Neural cell (in vitro differentiated cells): Measurements from ENCODE around the gene ENOSF1. TPM values are rescaled to one million over a fixed set of nuclear protein-coding genes. Genes with fewer than 3 reads are reported as not detected.
"Not testable (repeated sequence)": the region's sequence is repeated elsewhere in the genome, so short reads cannot be mapped to it uniquely, and the experiment has no call there.

ENCODE experiments used
- H2AFZ ChIP-seq: fragments of 200-600, 300-800 bp; sonication (generic), shearing (Covaris generic); 2 replicates; pipeline ENCODE4 v1.6.0; 2014; ENCODE audit warnings: low read depth, mild to moderate bottlenecking, antibody characterized with exemption, low read length, moderate library complexity
- H3F3A ChIP-seq: fragments of 200-600 bp; shearing (Covaris generic); 2 replicates; pipeline ENCODE4 v1.6.1; 2016; ENCODE audit warnings: mild to moderate bottlenecking, moderate library complexity, mixed read lengths, antibody characterized with exemption, low read length; ENCODE audit not compliant: insufficient read depth, poor library complexity, severe bottlenecking
- H3K27ac ChIP-seq: fragments of 200-600, 300-800 bp; sonication (generic), shearing (Covaris generic); 2 replicates; pipeline ENCODE4 v1.5.1; 2014; ENCODE audit warnings: mild to moderate bottlenecking, low read length, moderate library complexity
- H3K27me3 ChIP-seq: fragments of 300-800, 200-600 bp; sonication (generic), shearing (Covaris generic); 2 replicates; pipeline ENCODE4 v1.6.0; 2014; ENCODE audit warnings: mild to moderate bottlenecking, low read depth, low read length, moderate library complexity; ENCODE audit not compliant: insufficient read depth
- H3K36me3 ChIP-seq: fragments of 300-800, 200-600 bp; sonication (generic), shearing (Covaris generic); 2 replicates; pipeline ENCODE4 v1.5.1; 2014; ENCODE audit warnings: mild to moderate bottlenecking, antibody characterized with exemption, low read length, moderate library complexity; ENCODE audit not compliant: insufficient read depth
- H3K4me2 ChIP-seq: fragments of 300-800, 200-600 bp; sonication (generic), shearing (Covaris generic); 2 replicates; pipeline ENCODE4 v1.6.0; 2014; ENCODE audit warnings: mild to moderate bottlenecking, low read length
- H3K4me3 ChIP-seq: fragments of 300-800, 200-600 bp; sonication (generic), shearing (Covaris generic); 2 replicates; pipeline ENCODE4 v1.5.1; 2014; ENCODE audit warnings: mild to moderate bottlenecking, low read length, moderate library complexity
- H3K79me2 ChIP-seq: fragments of 200-600 bp; shearing (Covaris generic); replicated peaks from 2 replicates; pipeline ENCODE4 v1.6.0; 2014; ENCODE audit warnings: mild to moderate bottlenecking, low read length, moderate library complexity; ENCODE audit not compliant: insufficient read depth
- H3K9ac ChIP-seq: fragments of 300-800, 200-600 bp; sonication (generic), shearing (Covaris generic); 2 replicates; pipeline ENCODE4 v1.6.1; 2016; ENCODE audit warnings: mild to moderate bottlenecking, low read length, mixed read lengths
- H3K9me2 ChIP-seq: fragments of 200-600 bp; shearing (Covaris generic); 2 replicates; pipeline ENCODE4 v1.6.1; 2016; ENCODE audit warnings: mild to moderate bottlenecking, low read length, mixed read lengths; ENCODE audit not compliant: insufficient read depth
- H3K9me3 ChIP-seq: fragments of 200-600, 300-800 bp; sonication (generic), shearing (Covaris generic); 2 replicates; pipeline ENCODE4 v1.6.1; 2016; ENCODE audit warnings: mild to moderate bottlenecking, mixed run types, low read length, moderate library complexity, mixed read lengths
- H4K20me1 ChIP-seq: fragments of 200-600 bp; shearing (Covaris generic); 2 replicates; pipeline ENCODE4 v1.6.1; 2016; ENCODE audit warnings: mild to moderate bottlenecking, mixed run types; ENCODE audit not compliant: insufficient read depth
- CTCF ChIP-seq: fragments of 450-650 bp; IDR thresholded peaks from 2 replicates; pipeline ENCODE4 v1.5.1; 2014; ENCODE audit warnings: antibody characterized with exemption, mild to moderate bottlenecking, moderate library complexity; ENCODE audit not compliant: poor library complexity, severe bottlenecking
- EP300 ChIP-seq: fragments of 450-650 bp; conservative IDR thresholded peaks from 2 replicates; pipeline ENCODE4 v1.6.1; 2014; ENCODE audit warnings: antibody characterized with exemption, mild to moderate bottlenecking, moderate library complexity; ENCODE audit not compliant: poor library complexity, severe bottlenecking
- EZH2 ChIP-seq: fragments of 200-600, 300-800 bp; shearing (Covaris generic), sonication (generic); IDR thresholded peaks from 2 replicates; pipeline ENCODE4 v1.6.1; 2014; ENCODE audit warnings: antibody characterized with exemption, low read length, borderline replicate concordance, mild to moderate bottlenecking; ENCODE audit not compliant: insufficient read depth, poor library complexity, severe bottlenecking
- MXI1 ChIP-seq: fragments of 450-650 bp; conservative IDR thresholded peaks from 2 replicates; pipeline ENCODE4 v1.6.1; 2014; ENCODE audit warnings: antibody characterized with exemption, mild to moderate bottlenecking; ENCODE audit not compliant: poor library complexity, severe bottlenecking
- POLR2AphosphoS5 ChIP-seq: IDR thresholded peaks from 2 replicates; pipeline ENCODE4 v1.6.1; 2012
- RAD21 ChIP-seq: fragments of 450-650 bp; conservative IDR thresholded peaks from 2 replicates; pipeline ENCODE4 v1.6.1; 2014; ENCODE audit warnings: antibody characterized with exemption, mild to moderate bottlenecking, moderate library complexity
- SMC3 ChIP-seq: fragments of 450-650 bp; conservative IDR thresholded peaks from 2 replicates; pipeline ENCODE4 v1.6.1; 2014; ENCODE audit warnings: antibody characterized with exemption, mild to moderate bottlenecking, moderate library complexity; ENCODE audit not compliant: poor library complexity
- TAF1 ChIP-seq: IDR thresholded peaks from 2 replicates; pipeline ENCODE4 v1.6.1; 2012; ENCODE audit warnings: low read depth
- polyA plus RNA-seq: library from polyadenylated mRNA; depleted of rRNA; stranded (reverse); fragments of >200 nt; gene quantifications from 2 replicates; pipeline ENCODE4 v1.2.3, GENCODE V29; 2014
- TF ChIP-seq, protein P1 (sequence below): IDR thresholded peaks from 2 replicates; pipeline ENCODE4 v1.6.1; 2012; ENCODE audit warnings: borderline replicate concordance

ENOSF1 gene
- polyA plus RNA-seq, 1 donor from 2014 or later = 9.0 TPM

- TF ChIP-seq, protein P1, sequence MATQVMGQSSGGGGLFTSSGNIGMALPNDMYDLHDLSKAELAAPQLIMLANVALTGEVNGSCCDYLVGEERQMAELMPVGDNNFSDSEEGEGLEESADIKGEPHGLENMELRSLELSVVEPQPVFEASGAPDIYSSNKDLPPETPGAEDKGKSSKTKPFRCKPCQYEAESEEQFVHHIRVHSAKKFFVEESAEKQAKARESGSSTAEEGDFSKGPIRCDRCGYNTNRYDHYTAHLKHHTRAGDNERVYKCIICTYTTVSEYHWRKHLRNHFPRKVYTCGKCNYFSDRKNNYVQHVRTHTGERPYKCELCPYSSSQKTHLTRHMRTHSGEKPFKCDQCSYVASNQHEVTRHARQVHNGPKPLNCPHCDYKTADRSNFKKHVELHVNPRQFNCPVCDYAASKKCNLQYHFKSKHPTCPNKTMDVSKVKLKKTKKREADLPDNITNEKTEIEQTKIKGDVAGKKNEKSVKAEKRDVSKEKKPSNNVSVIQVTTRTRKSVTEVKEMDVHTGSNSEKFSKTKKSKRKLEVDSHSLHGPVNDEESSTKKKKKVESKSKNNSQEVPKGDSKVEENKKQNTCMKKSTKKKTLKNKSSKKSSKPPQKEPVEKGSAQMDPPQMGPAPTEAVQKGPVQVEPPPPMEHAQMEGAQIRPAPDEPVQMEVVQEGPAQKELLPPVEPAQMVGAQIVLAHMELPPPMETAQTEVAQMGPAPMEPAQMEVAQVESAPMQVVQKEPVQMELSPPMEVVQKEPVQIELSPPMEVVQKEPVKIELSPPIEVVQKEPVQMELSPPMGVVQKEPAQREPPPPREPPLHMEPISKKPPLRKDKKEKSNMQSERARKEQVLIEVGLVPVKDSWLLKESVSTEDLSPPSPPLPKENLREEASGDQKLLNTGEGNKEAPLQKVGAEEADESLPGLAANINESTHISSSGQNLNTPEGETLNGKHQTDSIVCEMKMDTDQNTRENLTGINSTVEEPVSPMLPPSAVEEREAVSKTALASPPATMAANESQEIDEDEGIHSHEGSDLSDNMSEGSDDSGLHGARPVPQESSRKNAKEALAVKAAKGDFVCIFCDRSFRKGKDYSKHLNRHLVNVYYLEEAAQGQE = no peak
- TF ChIP-seq POLR2AphosphoS5 (no peak), MXI1 (no peak), CTCF (no peak), EP300 (no peak), SMC3 (no peak), RAD21 (no peak), EZH2 (no peak)
- H3F3A ChIP-seq = no peaks in the 10 kb centered on the region
- no peaks in the 10 kb centered on the region for H4K20me1 ChIP-seq
These were observed 29.6 kb downstream of the ENOSF1 start for GRCh38 chr18:682833-683232.

GRCh38 chr18:682416-682815, 30.0 kb downstream of the ENOSF1 start:
- not testable (repeated sequence) for H3K27me3 ChIP-seq, H3K36me3 ChIP-seq, H3K4me3 ChIP-seq, H3F3A ChIP-seq, H3K9me3 ChIP-seq, H3K9ac ChIP-seq, H3K27ac ChIP-seq, H3K4me2 ChIP-seq, H3K79me2 ChIP-seq, H4K20me1 ChIP-seq, H2AFZ ChIP-seq, H3K9me2 ChIP-seq

More at GRCh38 chr18:682833-683232, 29.6 kb downstream of the ENOSF1 start:
- no peaks in the 10 kb centered on the region for H3K79me2 ChIP-seq
- H3K4me2 ChIP-seq = no peak overlapping the region
- no peaks in the 10 kb centered on the region for H3K9me2 ChIP-seq
- H3K4me3 ChIP-seq = no peak overlapping the region
- no peaks in the 10 kb centered on the region for H3K9me3 ChIP-seq
- H3K9ac ChIP-seq = no peak overlapping the region
- no peaks in the 10 kb centered on the region for H3K36me3 ChIP-seq
- H2AFZ ChIP-seq = no peak overlapping the region
- H3K27ac ChIP-seq = no peak overlapping the region
- no peaks in the 10 kb centered on the region for H3K27me3 ChIP-seq

- no peak overlapping the region for H3K9ac ChIP-seq
- H2AFZ ChIP-seq = no peak overlapping the region
- H3K27ac ChIP-seq = no peak overlapping the region
- no peaks in the 10 kb centered on the region for H3K27me3 ChIP-seq
- H3F3A ChIP-seq = no peaks in the 10 kb centered on the region
- H3K4me2 ChIP-seq = no peak overlapping the region
- TF ChIP-seq POLR2AphosphoS5 = no peak
- no peak for TF ChIP-seq CTCF
- TF ChIP-seq EP300 = no peak
- no peak for TF ChIP-seq EZH2
- TF ChIP-seq MXI1 = no peak
- TF ChIP-seq TAF1 = no peak
- no peak for TF ChIP-seq SMC3
- TF ChIP-seq RAD21 = no peak
- TF ChIP-seq, protein P1 = no peak
- no peaks in the 10 kb centered on the region for H4K20me1 ChIP-seq
- H3K36me3 ChIP-seq = no peaks in the 10 kb centered on the region
- no peaks in the 10 kb centered on the region for H3K9me3 ChIP-seq
- no peak overlapping the region for H3K4me3 ChIP-seq
- no peaks in the 10 kb centered on the region for H3K79me2 ChIP-seq
- H3K9me2 ChIP-seq = no peaks in the 10 kb centered on the region
These were observed 30.4 kb downstream of the ENOSF1 start for GRCh38 chr18:681985-682384.
